Measurements from ENCODE around the gene PCSK2. TPM values are rescaled to one million over a fixed set of nuclear protein-coding genes. Genes with fewer than 3 reads are reported as not detected.

Gene PCSK2
- polyA plus RNA-seq, 1 donor from 2014 or later = 27.9 TPM

- H3K79me2 ChIP-seq (replicated peaks; ENCODE audit: insufficient read depth, low read length) = no peaks in the 10 kb centered on the region
- H3K4me3 ChIP-seq (ENCODE audit: low read length) = no peak overlapping the region
- H3K36me3 ChIP-seq (ENCODE audit: insufficient read depth, low read length) = no peaks in the 10 kb centered on the region
- no peak overlapping the region for H3K27ac ChIP-seq (ENCODE audit: low read length)
- H3K9ac ChIP-seq (ENCODE audit: low read length) = no peak overlapping the region
- no peak overlapping the region for H3K4me2 ChIP-seq (ENCODE audit: low read length)
- H3K9me2 ChIP-seq (ENCODE audit: insufficient read depth, low read length) = no peaks in the 10 kb centered on the region
- no peaks in the 10 kb centered on the region for H3F3A ChIP-seq (ENCODE audit: insufficient read depth, low read length, poor library complexity, severe bottlenecking)
- H2AFZ ChIP-seq (ENCODE audit: low read depth, low read length) = no peak overlapping the region
- no peaks in the 10 kb centered on the region for H3K27me3 ChIP-seq (ENCODE audit: insufficient read depth, low read depth, low read length)
- TF ChIP-seq SMC3 (conservative IDR thresholded peaks at IDR 0.05; ENCODE audit: poor library complexity) = no peak
- no peak for TF ChIP-seq TAF1 (IDR thresholded peaks at IDR 0.05; ENCODE audit: low read depth)
- TF ChIP-seq MXI1 (conservative IDR thresholded peaks at IDR 0.05; ENCODE audit: poor library complexity, severe bottlenecking) = no peak
- TF ChIP-seq CTCF (IDR thresholded peaks at IDR 0.05; ENCODE audit: poor library complexity, severe bottlenecking) = no peak
- TF ChIP-seq EZH2 (IDR thresholded peaks at IDR 0.05; ENCODE audit: borderline replicate concordance, insufficient read depth, low read length, poor library complexity, severe bottlenecking) = no peak
- TF ChIP-seq REST (IDR thresholded peaks at IDR 0.05; ENCODE audit: borderline replicate concordance) = no peak
- no peak for TF ChIP-seq EP300 (conservative IDR thresholded peaks at IDR 0.05; ENCODE audit: poor library complexity, severe bottlenecking)
- no peak for TF ChIP-seq RAD21 (conservative IDR thresholded peaks at IDR 0.05)
- TF ChIP-seq POLR2AphosphoS5 (IDR thresholded peaks at IDR 0.05) = no peak
- H4K20me1 ChIP-seq (ENCODE audit: insufficient read depth) = no peaks in the 10 kb centered on the region
- H3K9me3 ChIP-seq (ENCODE audit: low read length) = no peaks in the 10 kb centered on the region
Measured at GRCh38 chr20:17403461-17403860, 176.6 kb downstream of the PCSK2 start.

- no peak overlapping the region for H3K4me3 ChIP-seq (ENCODE audit: low read length)
- TF ChIP-seq SMC3 (conservative IDR thresholded peaks at IDR 0.05; ENCODE audit: poor library complexity) (no peak), POLR2AphosphoS5 (IDR thresholded peaks at IDR 0.05) (no peak), RAD21 (conservative IDR thresholded peaks at IDR 0.05) (no peak), CTCF (IDR thresholded peaks at IDR 0.05; ENCODE audit: poor library complexity, severe bottlenecking) (no peak), TAF1 (IDR thresholded peaks at IDR 0.05; ENCODE audit: low read depth) (no peak), EP300 (conservative IDR thresholded peaks at IDR 0.05; ENCODE audit: poor library complexity, severe bottlenecking) (no peak), EZH2 (IDR thresholded peaks at IDR 0.05; ENCODE audit: borderline replicate concordance, insufficient read depth, low read length, poor library complexity, severe bottlenecking) (no peak), MXI1 (conservative IDR thresholded peaks at IDR 0.05; ENCODE audit: poor library complexity, severe bottlenecking) (no peak), REST (IDR thresholded peaks at IDR 0.05; ENCODE audit: borderline replicate concordance) (no peak)
Measured at GRCh38 chr20:17406051-17406590, 179.3 kb downstream of the PCSK2 start.

More at GRCh38 chr20:17406051-17406590, 179.3 kb downstream of the PCSK2 start:
- H2AFZ ChIP-seq (ENCODE audit: low read depth, low read length) = no peak overlapping the region
- H3K27me3 ChIP-seq (ENCODE audit: insufficient read depth, low read depth, low read length) = no peaks in the 10 kb centered on the region
- no peaks in the 10 kb centered on the region for H4K20me1 ChIP-seq (ENCODE audit: insufficient read depth)
- no peaks in the 10 kb centered on the region for H3K79me2 ChIP-seq (replicated peaks; ENCODE audit: insufficient read depth, low read length)
- H3K9ac ChIP-seq (ENCODE audit: low read length) = no peak overlapping the region
- H3K27ac ChIP-seq (ENCODE audit: low read length) = no peak overlapping the region
- H3K9me2 ChIP-seq (ENCODE audit: insufficient read depth, low read length) = no peaks in the 10 kb centered on the region
- no peaks in the 10 kb centered on the region for H3K9me3 ChIP-seq (ENCODE audit: low read length)
- H3F3A ChIP-seq (ENCODE audit: insufficient read depth, low read length, poor library complexity, severe bottlenecking) = no peaks in the 10 kb centered on the region
- H3K4me2 ChIP-seq (ENCODE audit: low read length) = no peak overlapping the region
- H3K36me3 ChIP-seq (ENCODE audit: insufficient read depth, low read length) = no peaks in the 10 kb centered on the region
